GM12801 (cell line): ENCODE data around the gene GALNT14.

Experiments used
- CTCF ChIP-seq: IDR thresholded peaks from one replicate; pipeline ENCODE4 v1.5.1; 2011; ENCODE audit warnings: control low read depth; ENCODE audit not compliant: insufficient read length; ENCODE audit errors: extremely low read depth

GALNT14 gene

GRCh38 chr2:30888852-30889409 lies 249.3 kb downstream of the GALNT14 start:
- no peak for TF ChIP-seq CTCF

DNA sequence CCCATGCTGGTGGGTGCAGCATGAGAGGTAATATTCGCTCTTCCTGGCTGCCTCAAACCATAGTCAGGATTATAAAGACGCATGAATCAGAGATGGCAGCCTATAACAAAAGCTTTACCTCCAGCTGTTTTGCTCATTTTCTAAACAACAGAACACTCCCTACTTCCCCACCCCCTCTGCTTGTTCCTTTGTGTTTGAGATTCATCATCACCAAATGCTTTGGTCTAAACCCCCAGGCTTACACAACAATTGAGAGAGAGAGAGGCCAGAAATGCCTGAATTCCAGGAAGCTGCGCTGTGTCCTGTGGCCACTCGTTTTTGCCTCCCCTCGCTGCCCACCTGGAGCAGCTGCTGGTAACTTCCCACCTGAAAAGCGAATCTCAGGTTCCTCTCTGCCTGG lies 252.2 kb downstream of the GALNT14 start:
- TF ChIP-seq CTCF, result no peak

- TF ChIP-seq CTCF, result no peak
Observed at GRCh38 chr2:30883822-30884221, 254.4 kb downstream of the GALNT14 start.

- no peak for TF ChIP-seq CTCF
Observed at GRCh38 chr2:30883184-30883583, 255.1 kb downstream of the GALNT14 start.

DNA sequence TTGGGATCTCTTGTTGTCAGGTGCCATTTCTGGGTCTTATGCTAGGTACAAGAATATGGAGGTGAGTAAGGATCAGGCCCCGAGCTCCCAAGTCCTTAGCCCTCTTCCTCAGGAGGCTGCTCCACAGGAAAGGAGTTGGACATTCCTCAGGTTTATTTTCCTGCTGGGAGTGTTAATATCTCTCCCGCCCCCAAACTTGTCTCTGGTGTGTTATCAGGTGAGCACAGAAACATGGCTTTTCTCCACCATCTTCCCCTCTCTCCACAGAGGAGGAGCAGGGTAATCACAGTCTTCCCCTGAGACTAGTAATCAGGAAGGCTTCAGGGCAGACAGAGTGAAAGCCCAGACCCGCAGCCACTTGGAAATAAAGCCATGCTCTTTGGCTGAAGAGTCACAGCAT lies 257.7 kb downstream of the GALNT14 start:
- TF ChIP-seq CTCF, result no peak

GRCh38 chr2:30877833-30878232 lies 260.4 kb downstream of the GALNT14 start:
- TF ChIP-seq CTCF, result no peak

GRCh38 chr2:30872797-30873196 lies 265.4 kb downstream of the GALNT14 start:
- no peak for TF ChIP-seq CTCF
